Renal cortical epithelial cell (primary cell): ENCODE results near the gene NRSN2. TPM values are rescaled to one million over a fixed set of nuclear protein-coding genes. Genes with fewer than 3 reads are reported as not detected.
A peak's percentile ranks its signal among the peaks of the same experiment; 100 is the strongest.

Experiments used
- DNase-seq: peaks from one replicate; pipeline ENCODE4 v3.0.0-alpha.2; 2011; ENCODE audit warnings: low read depth
- total RNA-seq: library from RNA; depleted of rRNA; stranded (reverse); fragments of >200 nt; gene quantifications from 2 replicates; pipeline ENCODE4 v1.2.3, GENCODE V29; 2014

The NRSN2 gene
- total RNA-seq, 1 donor from 2014 or later: 77.9 TPM

DNA sequence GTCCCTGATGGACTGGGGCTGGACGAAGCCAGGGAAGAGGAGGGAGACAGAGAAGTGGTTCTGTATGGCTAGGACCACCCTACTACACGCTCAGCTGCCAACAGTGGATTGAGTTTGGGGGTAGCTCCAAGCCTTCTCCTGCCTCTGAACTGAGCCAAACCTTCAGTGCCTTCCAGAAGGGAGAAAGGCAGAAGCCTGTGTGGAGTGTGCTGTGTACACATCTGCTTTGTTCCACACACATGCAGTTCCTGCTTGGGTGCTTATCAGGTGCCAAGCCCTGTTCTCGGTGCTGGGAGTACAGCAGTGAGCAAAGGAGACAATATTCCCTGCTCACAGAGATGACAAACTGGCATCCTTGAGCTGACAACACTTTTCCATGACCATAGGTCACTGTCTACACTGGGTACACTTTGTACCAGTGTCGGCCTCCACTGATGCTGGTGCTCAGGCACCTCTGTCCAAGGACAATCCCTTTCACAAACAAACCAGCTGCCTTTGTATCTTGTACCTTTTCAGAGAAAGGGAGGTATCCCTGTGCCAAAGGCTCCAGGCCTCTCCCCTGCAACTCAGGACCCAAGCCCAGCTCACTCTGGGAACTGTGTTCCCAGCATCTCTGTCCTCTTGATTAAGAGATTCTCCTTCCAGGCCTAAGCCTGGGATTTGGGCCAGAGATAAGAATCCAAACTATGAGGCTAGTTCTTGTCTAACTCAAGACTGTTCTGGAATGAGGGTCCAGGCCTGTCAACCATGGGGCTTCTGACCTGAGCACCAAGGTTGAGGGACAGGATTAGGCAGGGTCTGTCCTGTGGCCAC, 49.9 kb downstream of the NRSN2 start:
- DNase-seq: no peak

DNA sequence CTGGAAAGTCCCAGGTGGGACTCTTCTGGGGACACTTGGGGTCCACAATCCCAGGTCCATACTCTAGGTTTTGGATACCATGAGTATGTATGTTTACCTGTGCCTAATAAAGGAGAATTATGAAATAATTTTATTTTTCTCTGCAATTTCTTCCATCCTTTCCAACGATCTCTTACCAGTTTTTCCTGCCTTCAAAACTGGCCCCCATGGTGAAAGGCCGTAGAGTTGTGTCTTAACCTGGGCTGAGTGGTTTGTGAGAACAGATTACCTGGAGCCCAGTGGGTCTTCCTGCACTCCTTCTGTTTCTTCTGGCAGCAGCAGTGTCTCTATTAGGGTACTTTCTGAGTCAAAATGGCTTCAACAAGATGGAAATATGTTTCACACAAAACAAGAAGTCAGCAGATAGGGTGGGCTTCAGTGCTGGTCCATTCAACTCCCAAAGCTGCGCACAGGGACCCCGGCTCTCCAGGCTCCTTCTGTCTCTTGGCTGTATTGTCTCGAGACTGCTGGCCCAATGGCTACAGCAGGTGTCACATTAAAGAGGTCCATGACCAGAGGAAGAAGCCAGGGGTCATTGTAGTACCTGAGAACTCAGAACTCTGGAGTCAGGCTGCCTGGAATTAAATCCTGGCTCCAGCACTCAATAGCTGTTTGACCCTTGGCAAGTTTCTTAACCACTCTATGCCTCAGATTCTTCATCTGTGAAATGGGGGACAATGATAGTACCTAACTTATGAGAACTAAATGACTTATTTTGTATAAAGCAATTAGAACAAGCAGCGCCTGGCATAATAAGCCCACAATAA, 50.7 kb downstream of the NRSN2 start:
- no peak for DNase-seq

DNA sequence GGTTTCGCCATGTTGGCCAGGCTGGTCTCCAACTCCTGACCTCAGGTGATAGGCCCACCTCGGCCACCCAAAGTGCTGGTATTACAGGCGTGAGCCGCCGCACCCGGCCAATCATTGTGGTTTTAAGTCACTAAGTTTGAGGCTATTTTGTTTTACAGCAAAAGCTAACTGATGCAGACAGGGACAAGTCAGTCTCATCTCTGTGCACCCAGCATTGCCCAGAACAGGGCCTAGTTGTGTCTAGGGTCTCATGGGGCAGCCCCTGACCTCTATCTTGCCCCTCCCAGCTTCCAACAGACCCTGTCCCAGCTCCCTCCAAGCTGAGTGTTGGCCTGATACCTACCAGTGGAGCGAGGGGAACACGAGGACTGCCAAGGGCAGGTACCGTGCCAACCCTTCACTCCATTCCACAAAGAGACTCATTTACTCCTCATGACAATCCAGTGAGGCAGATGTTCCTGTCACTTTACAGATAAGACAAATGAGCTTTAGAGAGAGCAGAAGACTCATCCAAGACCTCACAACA, 52.3 kb downstream of the NRSN2 start:
- DNase-seq: no peak

DNA sequence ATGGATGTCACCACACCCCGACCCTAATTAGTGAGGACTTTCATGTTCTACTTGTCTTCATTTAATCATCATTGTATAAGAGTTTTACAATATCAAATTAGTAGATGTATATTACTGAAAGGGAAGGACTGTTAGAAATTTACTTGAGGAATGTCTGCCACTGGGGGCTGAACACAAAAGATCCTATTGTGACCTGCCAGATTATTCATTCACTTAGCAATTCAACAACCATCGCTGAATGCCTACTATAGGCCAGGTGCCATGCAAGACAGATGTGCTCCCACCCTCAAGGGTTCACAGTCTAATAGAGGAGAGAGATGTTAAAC, 53.2 kb downstream of the NRSN2 start:
- DNase-seq: no peak

DNA sequence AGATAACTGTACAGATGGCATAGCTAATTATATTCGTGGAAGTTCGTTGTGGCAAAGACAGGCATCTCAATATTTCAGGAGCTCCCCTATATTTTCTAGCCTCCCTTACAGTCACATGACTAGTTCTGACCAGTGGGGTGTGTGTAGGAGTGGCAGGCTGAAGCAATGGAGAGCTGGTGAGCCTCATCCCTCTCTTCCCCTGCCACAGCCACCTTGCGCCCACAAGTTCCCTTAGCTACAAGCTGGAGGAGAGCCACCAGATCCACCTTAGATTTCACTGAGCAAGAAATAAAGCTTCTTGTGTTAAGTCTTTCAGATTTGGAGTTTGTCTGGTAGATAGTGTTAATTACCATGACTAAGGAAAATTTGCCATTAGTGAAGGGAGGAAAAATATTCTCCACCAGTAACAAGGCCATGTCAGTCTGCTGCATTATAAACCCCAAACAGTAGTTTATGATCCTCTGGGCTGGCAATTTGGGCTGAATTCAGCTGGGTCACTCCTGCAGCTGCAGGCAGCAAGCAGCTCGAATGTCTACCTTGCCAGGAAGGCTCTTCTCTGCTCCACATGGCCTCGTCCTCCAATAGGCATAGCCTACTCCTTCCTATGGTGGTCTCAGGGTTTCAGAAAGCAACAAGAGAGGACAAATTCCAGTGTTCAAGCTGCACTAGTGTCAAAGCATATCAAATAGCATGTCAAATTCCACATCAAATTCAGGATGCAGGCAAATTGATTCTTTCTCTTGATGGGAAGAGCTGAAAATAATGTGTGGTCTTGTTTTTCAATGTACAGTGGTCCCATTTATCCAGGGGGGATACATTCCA, 53.8 kb downstream of the NRSN2 start:
- DNase-seq: peak; percentile 13

DNA sequence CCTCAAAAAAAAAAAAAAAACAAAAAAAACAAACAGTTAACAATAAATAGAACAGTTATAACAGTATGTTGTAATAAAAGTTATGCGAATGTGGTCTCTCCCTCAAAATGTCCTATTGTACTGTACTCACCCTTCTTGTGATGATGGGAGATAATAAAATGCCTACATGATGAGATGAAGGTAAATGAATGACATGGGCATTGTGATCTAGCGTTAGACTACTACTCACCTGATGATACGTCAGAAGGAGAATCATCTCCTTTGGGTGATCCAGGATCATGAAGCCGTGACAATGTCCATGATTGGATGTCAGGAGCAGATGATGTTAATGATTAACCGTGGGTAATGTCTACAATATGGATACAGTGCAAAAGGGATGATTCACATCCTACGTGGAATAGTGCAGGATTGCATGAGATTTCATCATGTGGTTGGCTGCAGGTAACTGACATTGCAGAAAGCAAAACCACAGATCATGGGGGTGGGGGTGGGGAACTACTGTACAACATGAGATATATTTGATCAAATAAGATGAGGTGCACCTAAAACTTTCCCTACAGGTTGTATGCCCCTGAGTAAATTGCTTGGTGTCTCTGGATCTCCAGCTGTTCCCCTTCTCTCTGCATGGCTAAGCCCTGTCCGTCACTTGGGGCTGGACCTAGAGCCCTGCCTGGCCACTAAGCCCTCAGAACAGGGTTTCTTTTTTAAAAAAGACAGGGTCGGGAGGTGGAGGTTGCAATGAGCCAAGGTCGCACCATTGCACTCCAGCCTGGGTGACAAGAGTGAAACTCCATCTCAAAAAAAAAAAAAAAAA, 55.0 kb downstream of the NRSN2 start:
- peak; percentile 100 for DNase-seq

DNA sequence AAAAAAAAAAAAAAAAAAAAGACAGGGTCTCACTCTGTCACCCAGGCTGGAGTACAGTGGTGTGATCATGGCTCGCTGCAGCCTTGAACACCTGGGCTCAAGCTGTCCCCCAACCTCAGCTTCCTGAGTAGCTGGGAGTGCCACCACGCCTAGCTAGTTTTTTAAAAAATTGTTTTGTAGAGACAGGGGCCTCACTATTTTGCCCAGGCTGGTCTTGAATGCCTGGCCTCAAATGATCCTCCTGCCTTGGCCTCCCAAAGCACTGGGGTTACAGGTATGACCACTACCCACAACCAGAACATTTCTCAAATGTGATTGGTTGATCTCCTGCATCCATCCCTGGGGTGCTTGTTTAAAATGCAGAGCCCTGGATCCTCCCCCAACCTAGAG, 55.6 kb downstream of the NRSN2 start:
- no peak for DNase-seq

DNA sequence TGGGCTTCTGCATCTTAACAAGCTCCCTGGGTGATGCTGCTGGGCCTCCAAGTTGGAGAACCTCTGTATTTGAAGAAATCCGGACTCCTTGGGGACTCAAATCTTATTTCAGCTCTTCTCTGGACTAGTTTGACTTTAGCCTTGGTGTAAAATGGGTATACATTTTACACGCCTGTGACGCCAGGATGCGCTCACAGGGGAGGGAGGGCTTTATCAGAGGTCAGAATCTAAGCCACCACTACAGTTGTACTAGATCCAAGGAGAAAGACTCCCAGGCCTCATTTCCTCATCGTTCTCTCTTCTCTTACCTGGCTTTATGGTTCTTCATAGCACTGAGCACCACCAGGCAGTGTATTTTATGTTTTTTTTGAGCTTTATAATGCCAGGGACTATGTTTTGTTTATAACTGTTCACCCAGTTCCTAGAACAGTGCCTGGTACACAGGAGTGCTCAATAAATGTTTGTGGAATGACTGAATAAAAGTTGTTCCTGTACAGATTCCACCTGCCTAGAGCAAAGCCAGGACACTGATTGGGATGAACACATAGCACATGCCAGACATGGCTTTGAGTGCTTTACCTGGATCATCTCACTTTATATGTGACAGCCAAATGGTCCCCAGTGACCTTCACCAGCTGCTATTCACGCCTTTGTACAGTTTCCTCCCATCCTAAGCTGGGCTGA, 56.1 kb downstream of the NRSN2 start:
- DNase-seq: no peak

DNA sequence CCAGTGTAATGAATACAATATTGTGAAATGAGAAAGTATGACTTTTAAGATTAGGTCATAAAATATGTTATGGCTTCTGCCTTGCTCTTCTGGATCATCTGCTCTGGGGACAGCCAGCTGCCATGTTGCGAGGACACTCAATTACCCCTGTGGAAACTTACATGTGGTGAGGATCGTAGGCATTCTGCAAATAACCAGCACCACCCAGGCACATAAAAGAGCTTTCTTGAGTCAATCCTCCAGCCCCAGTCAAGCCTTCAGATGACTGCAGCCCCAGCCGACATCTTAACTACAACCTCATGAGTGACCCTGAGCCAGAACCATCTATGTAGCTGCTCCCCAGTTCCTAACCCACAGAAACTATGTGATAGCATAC, 56.7 kb downstream of the NRSN2 start:
- DNase-seq: no peak

DNA sequence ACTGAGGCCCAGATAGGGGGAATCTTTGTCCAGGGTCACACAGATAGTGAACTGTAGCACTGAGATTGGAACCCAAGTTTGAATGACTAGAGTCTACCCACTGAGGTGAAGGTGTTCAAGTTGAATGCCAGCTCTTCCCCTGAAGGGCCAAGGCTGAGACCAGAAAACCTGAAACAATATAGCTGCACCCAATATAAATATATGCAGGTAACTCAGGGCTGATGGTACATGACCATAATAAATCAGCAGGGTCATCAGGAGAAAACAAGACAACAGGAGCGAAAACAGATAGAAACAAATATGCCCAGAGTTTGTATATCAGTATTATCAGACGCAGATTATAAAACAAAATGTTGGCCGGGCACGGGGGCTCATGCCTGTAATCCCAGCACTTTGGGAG, 57.2 kb downstream of the NRSN2 start:
- DNase-seq: no peak

Other genes with a start within 250 kb of the NRSN2 start
- not detected in 2 replicates for gene DEFB126, start 204.5 kb upstream of the NRSN2 start, total RNA-seq
- not detected in 2 replicates for gene DEFB127, start 189.7 kb upstream of the NRSN2 start, total RNA-seq
- gene DEFB128, start 157.4 kb upstream of the NRSN2 start, total RNA-seq: not detected in 2 replicates
- not detected in 2 replicates for gene DEFB129, start 119.9 kb upstream of the NRSN2 start, total RNA-seq
- not detected in 2 replicates for gene DEFB132, start 89.4 kb upstream of the NRSN2 start, total RNA-seq
- gene C20orf96, start 56.4 kb upstream of the NRSN2 start, total RNA-seq: 1.9 and 8.5 TPM in 2 replicates
- gene ZCCHC3, start 49.5 kb upstream of the NRSN2 start, total RNA-seq: 6.6 and 14.4 TPM in 2 replicates
- 2.6 and 12.7 TPM in 2 replicates for gene SOX12, start 21.6 kb upstream of the NRSN2 start, total RNA-seq
- gene TRIB3, start 33.6 kb downstream of the NRSN2 start, total RNA-seq: 22.0 and 114 TPM in 2 replicates
- gene RBCK1, start 61.2 kb downstream of the NRSN2 start, total RNA-seq: 114 and 166 TPM in 2 replicates
- gene TBC1D20, start 115.4 kb downstream of the NRSN2 start, total RNA-seq: 34.2 and 36.9 TPM in 2 replicates
- gene CSNK2A1, start 196.7 kb downstream of the NRSN2 start, total RNA-seq: 222 TPM in 2 replicates